Mesendoderm (in vitro differentiated cells): ENCODE data around the gene PHLDA2.
A peak's percentile ranks its signal among the peaks of the same experiment; 100 is the strongest.

Experiments
- DNase-seq: peaks from one replicate; pipeline ENCODE4 v3.0.0; 2013
- H2AK5ac ChIP-seq: 2 replicates; pipeline ENCODE4 v1.6.1; 2013; ENCODE audit warnings: low read length, inconsistent platforms
- H2BK120ac ChIP-seq: 2 replicates; pipeline ENCODE4 v1.6.1; 2013; ENCODE audit warnings: low read depth, mild to moderate bottlenecking, low read length, moderate library complexity, mixed read lengths
- H2BK15ac ChIP-seq: replicated peaks from 2 replicates; pipeline ENCODE4 v1.6.1; 2013; ENCODE audit warnings: low read depth, mild to moderate bottlenecking, moderate library complexity
- H2BK5ac ChIP-seq: 2 replicates; pipeline ENCODE4 v1.6.1; 2013; ENCODE audit warnings: low read length, inconsistent platforms
- H3K18ac ChIP-seq: 2 replicates; pipeline ENCODE4 v1.6.1; 2013; ENCODE audit warnings: mild to moderate bottlenecking, low read length, mixed read lengths
- H3K23ac ChIP-seq: one replicate; pipeline ENCODE4 v1.6.1; 2013; ENCODE audit warnings: low read length
- H3K27ac ChIP-seq: 2 replicates; pipeline ENCODE4 v1.5.1; 2013; ENCODE audit warnings: low read depth, mild to moderate bottlenecking, inconsistent platforms, low read length, moderate library complexity
- H3K27me3 ChIP-seq: 2 replicates; pipeline ENCODE4 v1.6.1; 2013; ENCODE audit warnings: low read length, control low read depth, mild to moderate bottlenecking, inconsistent platforms; ENCODE audit not compliant: insufficient read depth, poor library complexity
- H3K36me3 ChIP-seq: 2 replicates; pipeline ENCODE4 v1.6.1; 2013; ENCODE audit warnings: low read length, inconsistent platforms; ENCODE audit not compliant: control insufficient read depth, insufficient read depth
- H3K4ac ChIP-seq: one replicate; pipeline ENCODE4 v1.6.1; 2013; ENCODE audit warnings: low read depth, mild to moderate bottlenecking, low read length, moderate library complexity
- H3K4me1 ChIP-seq: 2 replicates; pipeline ENCODE4 v1.6.1; 2013; ENCODE audit warnings: low read depth, low read length, inconsistent platforms; ENCODE audit not compliant: control insufficient read depth
- H3K4me2 ChIP-seq: 2 replicates; pipeline ENCODE4 v1.6.1; 2013; ENCODE audit warnings: low read length
- H3K4me3 ChIP-seq: 2 replicates; pipeline ENCODE4 v1.5.1; 2013; ENCODE audit warnings: mild to moderate bottlenecking, low read length
- H3K56ac ChIP-seq: one replicate; pipeline ENCODE4 v1.6.1; 2013; ENCODE audit warnings: low read length
- H3K79me1 ChIP-seq: 2 replicates; pipeline ENCODE4 v1.6.1; 2013; ENCODE audit warnings: low read length, inconsistent platforms
- H3K79me2 ChIP-seq: 2 replicates; pipeline ENCODE4 v1.6.1; 2013; ENCODE audit warnings: mild to moderate bottlenecking, low read length; ENCODE audit not compliant: control insufficient read depth, insufficient read depth
- H3K9ac ChIP-seq: 2 replicates; pipeline ENCODE4 v1.6.1; 2013; ENCODE audit warnings: low read length, inconsistent platforms
- H4K5ac ChIP-seq: one replicate; pipeline ENCODE4 v1.6.1; 2013; ENCODE audit warnings: low read length
- H4K8ac ChIP-seq: one replicate; pipeline ENCODE4 v1.6.1; 2013; ENCODE audit warnings: low read depth, mild to moderate bottlenecking, control low read depth, low read length, moderate library complexity
- WGBS: extraction: QIAGEN DNeasy Blood & Tissue Kit; methylation state at CpG from one replicate; pipeline ENCODE4 v1.1.7; 2013; ENCODE audit warnings: low lambda C conversion rate, missing lambda C conversion rate; ENCODE audit not compliant: insufficient coverage; ENCODE audit errors: extremely low coverage; 5-methylcytosine and 5-hydroxymethylcytosine counted together

PHLDA2 gene

GRCh38 chr11:2958251-2958650, 29.0 kb upstream of the PHLDA2 start:
- H3K9ac ChIP-seq = no peak overlapping the region
- no peak overlapping the region for H3K27ac ChIP-seq
- H2AK5ac ChIP-seq = no peak overlapping the region
- H4K5ac ChIP-seq = no peak overlapping the region
- H3K56ac ChIP-seq = no peak overlapping the region
- H3K4ac ChIP-seq = no peak overlapping the region
- no peak for DNase-seq
- whole genome bisulfite sequencing = no CpG with 5 or more reads among the region's 3 CpGs
- no peaks in the 10 kb centered on the region for H3K27me3 ChIP-seq
- no peak overlapping the region for H2BK15ac ChIP-seq
- no peaks in the 10 kb centered on the region for H3K4me1 ChIP-seq
- no peak overlapping the region for H2BK5ac ChIP-seq
- no peak overlapping the region for H2BK120ac ChIP-seq
- H4K8ac ChIP-seq = no peak overlapping the region
- no peak overlapping the region for H3K18ac ChIP-seq
- H3K79me1 ChIP-seq = peaks cover 26% of the 10 kb centered on the region
- no peak overlapping the region for H3K4me2 ChIP-seq
- peaks cover 24% of the 10 kb centered on the region for H3K36me3 ChIP-seq
- peaks cover 13% of the 10 kb centered on the region for H3K79me2 ChIP-seq
- H3K23ac ChIP-seq = no peak overlapping the region
- H3K4me3 ChIP-seq = no peak overlapping the region

GRCh38 chr11:2955906-2956476, 26.8 kb upstream of the PHLDA2 start:
- no peak overlapping the region for H3K4ac ChIP-seq
- peaks cover 7% of the 10 kb centered on the region for H3K79me2 ChIP-seq
- H3K27me3 ChIP-seq = no peaks in the 10 kb centered on the region
- H4K8ac ChIP-seq = no peak overlapping the region
- no peak overlapping the region for H2BK5ac ChIP-seq
- H2AK5ac ChIP-seq = no peak overlapping the region
- peaks cover 33% of the 10 kb centered on the region for H3K36me3 ChIP-seq
- no peak overlapping the region for H2BK120ac ChIP-seq
- H3K18ac ChIP-seq = no peak overlapping the region
- peaks cover 22% of the 10 kb centered on the region for H3K79me1 ChIP-seq
- H3K23ac ChIP-seq = no peak overlapping the region
- no CpG with 5 or more reads among the region's 6 CpGs for whole genome bisulfite sequencing
- H4K5ac ChIP-seq = no peak overlapping the region
- no peak overlapping the region for H3K56ac ChIP-seq
- H3K4me1 ChIP-seq = no peaks in the 10 kb centered on the region
- no peak overlapping the region for H3K27ac ChIP-seq
- no peak overlapping the region for H2BK15ac ChIP-seq
- peak; percentile 54 for DNase-seq
- no peak overlapping the region for H3K4me2 ChIP-seq
- no peak overlapping the region for H3K9ac ChIP-seq
- H3K4me3 ChIP-seq = no peak overlapping the region

- no peak overlapping the region for H2BK15ac ChIP-seq
- no peak overlapping the region for H3K4me2 ChIP-seq
- no peaks in the 10 kb centered on the region for H3K4me1 ChIP-seq
- H3K36me3 ChIP-seq = peaks cover 31% of the 10 kb centered on the region
- no peak overlapping the region for H3K4ac ChIP-seq
- DNase-seq = no peak
- peaks cover 14% of the 10 kb centered on the region for H3K79me1 ChIP-seq
- H3K18ac ChIP-seq = no peak overlapping the region
- no peak overlapping the region for H4K8ac ChIP-seq
- no peak overlapping the region for H3K27ac ChIP-seq
- peaks cover 2% of the 10 kb centered on the region for H3K79me2 ChIP-seq
- WGBS = no CpG with 5 or more reads among the region's 6 CpGs
- H3K23ac ChIP-seq = no peak overlapping the region
- H3K9ac ChIP-seq = no peak overlapping the region
- H3K56ac ChIP-seq = no peak overlapping the region
- H3K27me3 ChIP-seq = no peaks in the 10 kb centered on the region
- H2BK120ac ChIP-seq = no peak overlapping the region
- H2AK5ac ChIP-seq = no peak overlapping the region
- no peak overlapping the region for H4K5ac ChIP-seq
- no peak overlapping the region for H2BK5ac ChIP-seq
- no peak overlapping the region for H3K4me3 ChIP-seq
These were observed 25.0 kb upstream of the PHLDA2 start for GRCh38 chr11:2954263-2954662.

- Histone ChIP-seq H3K79me1 (peaks cover 10% of the 10 kb centered on the region), H3K4ac (no peak overlapping the region), H3K23ac (no peak overlapping the region), H2BK15ac (no peak overlapping the region), H2BK5ac (no peak overlapping the region), H3K36me3 (peaks cover 28% of the 10 kb centered on the region), H3K9ac (no peak overlapping the region), H3K4me3 (no peak overlapping the region), H3K79me2 (no peaks in the 10 kb centered on the region), H3K4me1 (no peaks in the 10 kb centered on the region), H3K4me2 (no peak overlapping the region), H4K5ac (no peak overlapping the region), H3K27ac (no peak overlapping the region), H3K18ac (no peak overlapping the region), H3K27me3 (no peaks in the 10 kb centered on the region), H2BK120ac (no peak overlapping the region), H4K8ac (no peak overlapping the region), H3K56ac (no peak overlapping the region), H2AK5ac (no peak overlapping the region)
- whole genome bisulfite sequencing = no CpG with 5 or more reads among the region's 6 CpGs
- DNase-seq = no peak
These were observed 23.1 kb upstream of the PHLDA2 start for GRCh38 chr11:2952290-2952689.

DNA sequence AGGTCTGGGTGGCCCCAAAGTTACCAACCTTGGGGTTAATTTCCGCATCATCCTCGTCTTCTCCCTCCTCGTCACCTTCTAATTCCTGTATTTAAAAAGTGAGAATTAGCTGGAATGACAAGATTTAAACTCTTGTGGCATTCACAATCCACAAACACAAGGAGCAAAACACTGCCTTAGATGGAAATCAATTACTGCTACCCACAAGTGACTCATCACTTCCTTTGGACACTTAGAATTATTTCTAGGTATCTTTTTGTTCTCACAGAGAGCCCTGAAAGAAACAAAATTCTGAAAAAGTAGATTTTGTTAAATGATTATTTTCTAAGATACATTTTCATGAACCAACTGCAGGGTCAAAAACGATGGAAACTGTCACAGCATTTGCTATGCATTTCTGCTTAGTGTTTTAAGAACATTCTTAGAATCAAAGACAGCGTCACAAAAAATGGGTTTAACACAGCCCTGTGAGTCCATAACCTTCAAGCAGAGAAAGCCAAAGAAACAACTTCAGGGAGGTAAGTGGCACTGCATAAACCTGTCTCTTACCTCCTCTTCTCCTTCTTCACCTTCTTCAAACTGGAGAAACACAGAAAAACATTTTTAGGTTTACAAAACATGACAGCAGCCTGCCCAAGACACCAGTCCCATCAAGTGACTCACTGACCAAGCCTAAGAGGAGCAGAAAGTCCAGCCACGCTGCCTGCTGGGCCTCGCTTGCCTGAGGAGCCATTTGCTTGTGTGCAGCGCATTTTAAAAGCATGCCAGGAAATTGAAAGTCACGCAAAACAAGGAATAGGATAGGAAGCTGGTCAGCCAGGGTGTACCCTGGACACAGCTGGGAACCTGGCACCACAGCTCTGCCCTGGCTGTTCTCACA, 22.3 kb upstream of the PHLDA2 start:
- Histone ChIP-seq H3K79me2 (no peaks in the 10 kb centered on the region), H4K5ac (no peak overlapping the region), H3K18ac (no peak overlapping the region), H3K79me1 (peaks cover 8% of the 10 kb centered on the region), H3K4me1 (no peaks in the 10 kb centered on the region), H4K8ac (no peak overlapping the region), H2AK5ac (no peak overlapping the region), H3K27me3 (no peaks in the 10 kb centered on the region), H2BK5ac (no peak overlapping the region), H3K9ac (no peak overlapping the region), H3K36me3 (peaks cover 26% of the 10 kb centered on the region), H3K23ac (no peak overlapping the region), H2BK15ac (no peak overlapping the region), H3K4ac (no peak overlapping the region), H3K4me3 (no peak overlapping the region), H3K56ac (no peak overlapping the region), H3K4me2 (no peak overlapping the region), H2BK120ac (no peak overlapping the region), H3K27ac (no peak overlapping the region)
- no peak for DNase-seq
- no CpG with 5 or more reads among the region's 9 CpGs for WGBS
